ENCODE results near the gene CAMK1. TPM values are rescaled to one million over a fixed set of nuclear protein-coding genes. Genes with fewer than 3 reads are reported as not detected.

The CAMK1 gene
- total RNA-seq, 2 experiments from 2014 or later: 0.74 to 1.1 TPM

DNA sequence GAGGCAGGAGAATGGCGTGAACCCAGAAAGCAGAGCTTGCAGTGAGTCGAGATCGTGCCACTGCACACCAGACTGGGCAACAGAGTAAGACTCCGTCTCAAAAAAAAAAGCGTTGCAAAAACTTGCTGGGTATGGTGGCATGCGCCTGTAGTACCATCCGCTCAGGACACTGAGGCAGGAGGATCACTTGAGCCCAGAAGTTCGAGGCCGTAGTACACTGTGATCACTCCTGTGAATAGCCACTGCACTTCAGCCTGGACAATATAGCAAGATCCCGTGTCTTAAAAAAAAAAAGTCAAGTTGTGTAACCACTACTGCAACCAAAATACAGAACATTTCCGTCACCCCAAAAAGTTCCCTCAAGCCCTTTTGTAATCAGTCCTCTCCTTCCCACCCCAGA is 24.7 kb upstream of the CAMK1 start:
- Mint-ChIP-seq H3K36me3 (ENCODE audit: low read depth) (peaks cover 78% of the 10 kb centered on the region), H3K27me3 (no peaks in the 10 kb centered on the region), H3K27ac (peak overlapping the region; percentile 78), H3K4me3 (peak overlapping the region; percentile 89), H3K4me1 (ENCODE audit: low read depth) (peaks cover 75% of the 10 kb centered on the region), H3K9me3 (no peaks in the 10 kb centered on the region)
- Histone ChIP-seq H3K4me3 (ENCODE audit: low read length) (peak overlapping the region; percentile 99), H3K27me3 (ENCODE audit: control insufficient read depth in 1 of 2, insufficient read depth in 2 of 2, low read length in 2 of 2) (no peaks in the 10 kb centered on the region), H3K36me3 (ENCODE audit: insufficient read depth, low read length) (peaks cover 61% of the 10 kb centered on the region), H3K4me1 (ENCODE audit: insufficient read depth, low read length) (peaks cover 62% of the 10 kb centered on the region), H3K27ac (ENCODE audit: low read depth in 1 of 2, low read length in 2 of 2) (no peak overlapping the region), H3K9me3 (ENCODE audit: control insufficient read depth in 1 of 2, insufficient read depth in 1 of 2, low read length in 2 of 2) (no peaks in the 10 kb centered on the region)
- TF ChIP-seq, protein P1, sequence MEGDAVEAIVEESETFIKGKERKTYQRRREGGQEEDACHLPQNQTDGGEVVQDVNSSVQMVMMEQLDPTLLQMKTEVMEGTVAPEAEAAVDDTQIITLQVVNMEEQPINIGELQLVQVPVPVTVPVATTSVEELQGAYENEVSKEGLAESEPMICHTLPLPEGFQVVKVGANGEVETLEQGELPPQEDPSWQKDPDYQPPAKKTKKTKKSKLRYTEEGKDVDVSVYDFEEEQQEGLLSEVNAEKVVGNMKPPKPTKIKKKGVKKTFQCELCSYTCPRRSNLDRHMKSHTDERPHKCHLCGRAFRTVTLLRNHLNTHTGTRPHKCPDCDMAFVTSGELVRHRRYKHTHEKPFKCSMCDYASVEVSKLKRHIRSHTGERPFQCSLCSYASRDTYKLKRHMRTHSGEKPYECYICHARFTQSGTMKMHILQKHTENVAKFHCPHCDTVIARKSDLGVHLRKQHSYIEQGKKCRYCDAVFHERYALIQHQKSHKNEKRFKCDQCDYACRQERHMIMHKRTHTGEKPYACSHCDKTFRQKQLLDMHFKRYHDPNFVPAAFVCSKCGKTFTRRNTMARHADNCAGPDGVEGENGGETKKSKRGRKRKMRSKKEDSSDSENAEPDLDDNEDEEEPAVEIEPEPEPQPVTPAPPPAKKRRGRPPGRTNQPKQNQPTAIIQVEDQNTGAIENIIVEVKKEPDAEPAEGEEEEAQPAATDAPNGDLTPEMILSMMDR (IDR thresholded peaks at IDR 0.05): no peak
- no peak for DNase-seq
- ChIA-PET POLR2A (interaction anchor here (2.3 to 2.4 kb wide), 2 partner anchors 13 to 63 kb away, joined by 26 to 30 read pairs; partner anchors contain the start of gene BRPF1), CTCF (interaction anchor here (1.3 kb wide), 1 partner anchor 14 kb away, joined by 3 read pairs; no protein-coding TSS in a partner anchor)
- no peak for ATAC-seq (ENCODE audit: poor library complexity)
- intact Hi-C loops (cut with DNase I, micrococcal nuclease): loop anchor here (2.0 to 10.0 kb wide), 6 partner anchors 48 to 528 kb away; partner anchors contain the start of genes BRPF1 (in 1 of the 2), EMC3 (in 1 of the 2), JAGN1 (in 1 of the 2) and RPUSD3 (in 1 of the 2)

DNA sequence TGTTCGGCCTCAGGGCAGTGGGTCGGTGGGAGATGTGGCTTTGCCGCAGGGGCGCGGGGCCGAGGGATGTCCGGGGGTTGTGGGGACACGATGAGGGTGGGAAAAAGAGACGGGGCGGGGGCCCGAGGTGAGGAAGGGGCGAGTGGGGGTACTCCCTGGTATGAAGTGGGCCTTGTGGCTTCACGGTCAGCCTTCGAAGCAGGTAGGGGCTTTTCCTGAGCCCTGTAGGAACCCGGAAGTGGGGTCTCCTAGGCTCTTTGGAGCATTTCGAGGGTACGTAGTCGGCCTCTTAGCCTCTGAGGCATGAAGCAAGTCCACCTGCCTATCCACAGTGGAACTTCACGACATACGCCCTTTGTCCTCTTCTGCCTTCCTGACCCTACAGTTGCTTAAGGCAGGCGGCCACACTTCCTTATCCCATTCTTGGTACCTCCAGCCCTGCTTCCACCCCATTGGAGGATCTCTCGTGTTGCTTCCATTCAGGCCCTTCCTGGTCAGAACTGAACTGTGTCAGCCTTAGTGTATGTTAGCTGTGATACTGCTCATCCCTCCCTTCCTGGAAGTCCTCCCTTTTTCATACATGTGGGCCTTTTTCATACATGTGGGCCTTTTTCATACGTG is 23.5 kb upstream of the CAMK1 start:
- no peaks in the 10 kb centered on the region for H3K27me3 ChIP-seq (ENCODE audit: control insufficient read depth in 1 of 2, insufficient read depth in 2 of 2, low read length in 2 of 2)
- ATAC-seq (ENCODE audit: poor library complexity) (no peak), DNase-seq (peak in 4 of 14 experiments; percentile 7 to 61 (median 44))
- peaks cover 62% of the 10 kb centered on the region for H3K4me1 ChIP-seq (ENCODE audit: insufficient read depth, low read length)
- Mint-ChIP-seq H3K27me3 (no peaks in the 10 kb centered on the region), H3K36me3 (ENCODE audit: low read depth) (peaks cover 76% of the 10 kb centered on the region), H3K9me3 (no peaks in the 10 kb centered on the region), H3K4me3 (peak overlapping the region; percentile 99), H3K27ac (peak overlapping the region; percentile 99), H3K4me1 (ENCODE audit: low read depth) (peaks cover 79% of the 10 kb centered on the region)
- CTCF ChIA-PET: interaction anchor here (1.0 to 1.5 kb wide), 4 partner anchors 15 to 140 kb away, joined by 5 to 8 read pairs (median 6); partner anchors contain the start of genes CRELD1 and OGG1
- H3K27ac ChIP-seq (ENCODE audit: low read depth in 1 of 2, low read length in 2 of 2): peak overlapping the region; percentile 95 to 98
- intact Hi-C loops (cut with DNase I, micrococcal nuclease): loop anchor here (1.0 to 10.0 kb wide), 9 partner anchors 16 to 529 kb away; partner anchors contain the start of genes MTMR14 (in 2 of the 2), BRPF1 (in 1 of the 2), EMC3 (in 1 of the 2) and RPUSD3 (in 1 of the 2)
- peaks cover 58% of the 10 kb centered on the region for H3K36me3 ChIP-seq (ENCODE audit: insufficient read depth, low read length)
- TF ChIP-seq, protein P1 (IDR thresholded peaks at IDR 0.05): no peak
- POLR2A ChIA-PET: interaction anchor here (0.7 to 2.7 kb wide), 34 partner anchors 10 to 527 kb away, joined by 3 to 64 read pairs (median 5); partner anchors contain the start of genes BRPF1, CAMK1, CRELD1 and EMC3
- no peaks in the 10 kb centered on the region for H3K9me3 ChIP-seq (ENCODE audit: control insufficient read depth in 1 of 2, insufficient read depth in 1 of 2, low read length in 2 of 2)
- H3K4me3 ChIP-seq (ENCODE audit: low read length): peak overlapping the region; percentile 99

DNA sequence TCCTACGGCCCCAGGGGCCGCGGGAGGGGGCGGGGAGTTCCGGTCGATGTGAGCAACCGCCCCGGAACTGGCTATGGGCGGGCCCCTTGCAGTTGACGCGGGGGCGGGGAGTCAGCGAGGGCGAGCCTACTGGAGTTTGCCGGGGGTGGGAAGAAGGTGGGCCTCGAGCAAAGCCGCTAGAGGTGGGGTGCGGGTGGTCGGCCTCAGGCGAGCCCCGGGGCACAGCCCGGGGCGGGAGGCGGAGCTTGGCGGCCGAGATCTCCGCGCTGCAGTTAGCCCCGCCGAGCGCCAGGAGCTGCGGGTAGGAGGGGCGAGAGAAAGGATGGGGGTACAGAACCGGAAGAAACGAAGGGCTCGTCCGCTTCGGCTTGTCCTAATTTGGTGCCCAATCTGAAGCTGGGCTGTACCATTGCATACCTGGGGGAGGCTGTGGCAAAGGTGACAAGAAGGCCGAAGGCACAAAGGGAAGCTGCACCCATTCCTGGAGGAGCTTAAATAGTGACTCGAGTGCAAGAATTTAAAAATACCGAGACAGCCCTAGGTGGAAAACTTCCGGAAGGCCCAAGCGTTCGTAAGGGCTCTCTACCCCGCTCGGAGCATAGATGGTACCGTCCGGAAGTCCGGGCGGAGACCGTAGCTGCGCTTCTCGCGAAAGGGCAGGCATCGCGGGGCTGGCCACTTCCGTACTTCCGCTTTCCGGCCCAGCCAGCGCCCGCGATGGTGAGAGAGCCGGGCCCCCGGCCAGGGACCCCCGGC is 22.8 kb upstream of the CAMK1 start, which contains the start of the genes ARPC4 and TADA3:
TSS of gene ARPC4 (plus strand) at position 678 of the 756 bp plus-strand sequence. CDS start at position 718, 40 bp downstream.
TSS of gene TADA3 (minus strand) at position 69 of the 756 bp plus-strand sequence. CDS start 1,007 bp downstream, outside the sequence.
- Mint-ChIP-seq H3K4me3 (peak within 1 kb of the TSS; percentile 99), H3K4me1 (ENCODE audit: low read depth) (peaks cover 76% of the 10 kb centered on the region), H3K27me3 (no peaks in the 10 kb centered on the region), H3K36me3 (ENCODE audit: low read depth) (peaks cover 73% of the 10 kb centered on the region), H3K27ac (peak within 1 kb of the TSS; percentile 99), H3K9me3 (no peaks in the 10 kb centered on the region)
- H3K27ac ChIP-seq (ENCODE audit: low read depth in 1 of 2, low read length in 2 of 2): peak within 1 kb of the TSS; percentile 95 to 98
- H3K27me3 ChIP-seq (ENCODE audit: control insufficient read depth in 1 of 2, insufficient read depth in 2 of 2, low read length in 2 of 2): no peaks in the 10 kb centered on the region
- peaks cover 56% of the 10 kb centered on the region for H3K36me3 ChIP-seq (ENCODE audit: insufficient read depth, low read length)
- DNase-seq: peak; percentile 82 to 96 (median 88)
- H3K4me3 ChIP-seq (ENCODE audit: low read length): peak within 1 kb of the TSS; percentile 99
- intact Hi-C loops (cut with DNase I, micrococcal nuclease): loop anchor here (1.0 to 10.0 kb wide), 11 partner anchors 16 to 530 kb away; partner anchors contain the start of genes BRPF1 (in 2 of the 2), MTMR14 (in 2 of the 2), EMC3 (in 1 of the 2) and RPUSD3 (in 1 of the 2)
- ChIA-PET CTCF (interaction anchor here (0.6 to 1.5 kb wide), 5 partner anchors 16 to 140 kb away, joined by 4 to 8 read pairs (median 6); partner anchors contain the start of genes CRELD1 and OGG1), POLR2A (interaction anchor here (0.8 to 2.7 kb wide), 34 partner anchors 11 to 528 kb away, joined by 3 to 64 read pairs (median 5); partner anchors contain the start of genes BRPF1, CAMK1, CRELD1 and EMC3)
- TF ChIP-seq, protein P1 (IDR thresholded peaks at IDR 0.05): no peak
- peaks cover 64% of the 10 kb centered on the region for H3K4me1 ChIP-seq (ENCODE audit: insufficient read depth, low read length)
- peak; percentile 85 for ATAC-seq (ENCODE audit: poor library complexity)
- no peaks in the 10 kb centered on the region for H3K9me3 ChIP-seq (ENCODE audit: control insufficient read depth in 1 of 2, insufficient read depth in 1 of 2, low read length in 2 of 2)

Data from CD4-positive, alpha-beta T cell (primary cell).